ENCODE data around the gene NELL1. TPM values are rescaled to one million over a fixed set of nuclear protein-coding genes. Genes with fewer than 3 reads are reported as not detected.

The NELL1 gene
- total and polyA plus RNA-seq, 5 donors from 2014 or later, result not detected

GRCh38 chr11:21520244-21520643 lies 850.9 kb downstream of the NELL1 start:
- ATAC-seq (ENCODE audit: low read depth in 2 of 2) (no peak), DNase-seq (no peak)
- H3K4me1 ChIP-seq (ENCODE audit: control insufficient read depth, insufficient read depth, low read length, poor library complexity, severe bottlenecking), result no peaks in the 10 kb centered on the region
- H3K27ac ChIP-seq (ENCODE audit: insufficient read depth, low read length, poor library complexity, severe bottlenecking), result no peak overlapping the region
- no peaks in the 10 kb centered on the region for H3K36me3 ChIP-seq (ENCODE audit: control insufficient read depth, insufficient read depth, low read length)
- Mint-ChIP-seq H3K27me3 (no peaks in the 10 kb centered on the region), H3K36me3 (no peaks in the 10 kb centered on the region), H3K4me3 (no peak overlapping the region), H3K4me1 (peaks cover 0 to 4% (median 0%) of the 10 kb centered on the region in 4 donors), H3K9me3 (peaks cover 4 to 19% (median 9%) of the 10 kb centered on the region in 7 donors), H3K27ac (no peak overlapping the region)
- H3K9me3 ChIP-seq (ENCODE audit: control insufficient read depth in 2 of 2, low read length in 2 of 2), result peaks cover 0 to 9% of the 10 kb centered on the region in 2 experiments
- no peaks in the 10 kb centered on the region for H3K27me3 ChIP-seq (ENCODE audit: control insufficient read depth, insufficient read depth, low read length)
- H3K4me3 ChIP-seq (ENCODE audit: low read depth, low read length), result no peak overlapping the region

DNA sequence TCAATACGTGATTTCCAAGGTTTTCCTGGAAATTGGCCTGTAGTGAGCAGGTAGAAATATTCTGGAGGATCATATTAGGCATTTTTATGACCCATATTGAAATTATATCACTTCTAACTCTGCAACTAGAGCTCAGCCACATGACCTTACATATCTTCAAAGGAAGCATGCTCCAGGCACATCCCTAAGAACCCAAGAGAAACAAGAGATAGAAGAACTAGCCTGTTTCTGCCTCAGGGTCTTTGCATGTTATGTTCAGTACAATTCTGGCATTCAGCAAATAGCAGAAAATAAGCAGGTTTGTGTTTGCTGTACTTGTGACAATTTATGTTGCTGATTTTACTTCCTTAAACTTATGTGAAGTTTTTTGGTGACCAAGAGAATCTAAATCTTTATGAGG lies 859.8 kb downstream of the NELL1 start:
- no peak overlapping the region for H3K4me3 Mint-ChIP-seq
- H3K4me1 Mint-ChIP-seq, result no peaks in the 10 kb centered on the region
- Histone ChIP-seq H3K27ac (ENCODE audit: insufficient read depth, low read length, poor library complexity, severe bottlenecking) (no peak overlapping the region), H3K4me1 (ENCODE audit: control insufficient read depth, insufficient read depth, low read length, poor library complexity, severe bottlenecking) (no peaks in the 10 kb centered on the region), H3K9me3 (ENCODE audit: control insufficient read depth in 2 of 2, low read length in 2 of 2) (no peaks in the 10 kb centered on the region), H3K27me3 (ENCODE audit: control insufficient read depth, insufficient read depth, low read length) (no peaks in the 10 kb centered on the region), H3K4me3 (ENCODE audit: low read depth, low read length) (no peak overlapping the region), H3K36me3 (ENCODE audit: control insufficient read depth, insufficient read depth, low read length) (no peaks in the 10 kb centered on the region)
- no peak for DNase-seq
- no peak overlapping the region for H3K27ac Mint-ChIP-seq
- peaks cover 0 to 19% (median 4%) of the 10 kb centered on the region in 7 donors for H3K9me3 Mint-ChIP-seq
- no peaks in the 10 kb centered on the region for H3K27me3 Mint-ChIP-seq
- no peak for ATAC-seq (ENCODE audit: low read depth in 2 of 2)
- H3K36me3 Mint-ChIP-seq, result no peaks in the 10 kb centered on the region

GRCh38 chr11:21534288-21534687 lies 864.9 kb downstream of the NELL1 start:
- Histone ChIP-seq H3K36me3 (ENCODE audit: control insufficient read depth, insufficient read depth, low read length) (no peaks in the 10 kb centered on the region), H3K27me3 (ENCODE audit: control insufficient read depth, insufficient read depth, low read length) (no peaks in the 10 kb centered on the region), H3K4me1 (ENCODE audit: control insufficient read depth, insufficient read depth, low read length, poor library complexity, severe bottlenecking) (no peaks in the 10 kb centered on the region), H3K9me3 (ENCODE audit: control insufficient read depth in 2 of 2, low read length in 2 of 2) (no peaks in the 10 kb centered on the region), H3K4me3 (ENCODE audit: low read depth, low read length) (no peak overlapping the region), H3K27ac (ENCODE audit: insufficient read depth, low read length, poor library complexity, severe bottlenecking) (no peak overlapping the region)
- Mint-ChIP-seq H3K27me3 (no peaks in the 10 kb centered on the region), H3K27ac (no peak overlapping the region), H3K36me3 (no peaks in the 10 kb centered on the region), H3K4me3 (no peak overlapping the region), H3K4me1 (no peaks in the 10 kb centered on the region), H3K9me3 (peaks cover 0 to 7% (median 4%) of the 10 kb centered on the region in 7 donors)
- ATAC-seq (ENCODE audit: low read depth in 2 of 2) (no peak), DNase-seq (no peak)

DNA sequence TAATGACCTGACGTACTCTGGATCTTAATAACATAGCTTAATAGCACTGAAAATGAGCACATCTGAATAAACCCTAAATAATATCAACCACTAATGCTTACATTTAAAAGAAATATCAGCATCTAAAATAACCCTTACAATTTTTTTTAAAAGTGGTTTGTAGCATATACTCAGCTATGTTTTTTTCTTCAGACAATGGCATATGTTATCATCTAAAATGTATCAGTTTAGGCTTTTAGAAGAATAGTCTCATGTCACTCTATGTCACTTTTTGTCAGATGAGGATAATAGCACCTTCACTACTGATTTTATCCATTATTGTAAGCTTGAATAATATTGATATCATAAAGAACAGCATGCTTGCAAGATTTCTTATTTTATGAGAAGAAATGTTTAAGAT lies 868.6 kb downstream of the NELL1 start:
- Histone ChIP-seq H3K4me3 (ENCODE audit: low read depth, low read length) (no peak overlapping the region), H3K9me3 (ENCODE audit: control insufficient read depth in 2 of 2, low read length in 2 of 2) (no peaks in the 10 kb centered on the region), H3K27me3 (ENCODE audit: control insufficient read depth, insufficient read depth, low read length) (no peaks in the 10 kb centered on the region), H3K27ac (ENCODE audit: insufficient read depth, low read length, poor library complexity, severe bottlenecking) (no peak overlapping the region), H3K36me3 (ENCODE audit: control insufficient read depth, insufficient read depth, low read length) (no peaks in the 10 kb centered on the region), H3K4me1 (ENCODE audit: control insufficient read depth, insufficient read depth, low read length, poor library complexity, severe bottlenecking) (no peaks in the 10 kb centered on the region)
- no peak overlapping the region for H3K4me3 Mint-ChIP-seq
- no peaks in the 10 kb centered on the region for H3K36me3 Mint-ChIP-seq
- ATAC-seq (ENCODE audit: low read depth in 2 of 2) (no peak), DNase-seq (no peak)
- H3K4me1 Mint-ChIP-seq, result no peaks in the 10 kb centered on the region
- peaks cover 0 to 15% (median 4%) of the 10 kb centered on the region in 7 donors for H3K9me3 Mint-ChIP-seq
- H3K27ac Mint-ChIP-seq, result no peak overlapping the region
- H3K27me3 Mint-ChIP-seq, result no peaks in the 10 kb centered on the region

GRCh38 chr11:21541187-21541751 lies 871.9 kb downstream of the NELL1 start:
- DNase-seq, result no peak
- H3K27ac Mint-ChIP-seq, result no peak overlapping the region
- H3K4me3 Mint-ChIP-seq, result no peak overlapping the region

GRCh38 chr11:21543901-21544300 lies 874.5 kb downstream of the NELL1 start:
- no peak for ATAC-seq (ENCODE audit: low read depth in 2 of 2)
- H3K36me3 Mint-ChIP-seq, result no peaks in the 10 kb centered on the region
- Histone ChIP-seq H3K4me3 (ENCODE audit: low read depth, low read length) (no peak overlapping the region), H3K27me3 (ENCODE audit: control insufficient read depth, insufficient read depth, low read length) (no peaks in the 10 kb centered on the region), H3K27ac (ENCODE audit: insufficient read depth, low read length, poor library complexity, severe bottlenecking) (no peak overlapping the region), H3K4me1 (ENCODE audit: control insufficient read depth, insufficient read depth, low read length, poor library complexity, severe bottlenecking) (no peaks in the 10 kb centered on the region), H3K9me3 (ENCODE audit: control insufficient read depth in 2 of 2, low read length in 2 of 2) (peaks cover 0 to 3% of the 10 kb centered on the region in 2 experiments), H3K36me3 (ENCODE audit: control insufficient read depth, insufficient read depth, low read length) (no peaks in the 10 kb centered on the region)
- peaks cover 0 to 23% (median 4%) of the 10 kb centered on the region in 7 donors for H3K9me3 Mint-ChIP-seq
- H3K27me3 Mint-ChIP-seq, result no peaks in the 10 kb centered on the region
- no peaks in the 10 kb centered on the region for H3K4me1 Mint-ChIP-seq
- no peak for DNase-seq
- no peak overlapping the region for H3K4me3 Mint-ChIP-seq
- no peak overlapping the region for H3K27ac Mint-ChIP-seq

More at GRCh38 chr11:21541187-21541751, 871.9 kb downstream of the NELL1 start:
- H3K4me1 ChIP-seq (ENCODE audit: control insufficient read depth, insufficient read depth, low read length, poor library complexity, severe bottlenecking), result no peaks in the 10 kb centered on the region
- H3K9me3 ChIP-seq (ENCODE audit: control insufficient read depth in 2 of 2, low read length in 2 of 2), result peaks cover 0 to 3% of the 10 kb centered on the region in 2 experiments
- H3K27ac ChIP-seq (ENCODE audit: insufficient read depth, low read length, poor library complexity, severe bottlenecking), result no peak overlapping the region
- no peak for ATAC-seq (ENCODE audit: low read depth in 2 of 2)
- no peaks in the 10 kb centered on the region for H3K27me3 ChIP-seq (ENCODE audit: control insufficient read depth, insufficient read depth, low read length)
- H3K4me1 Mint-ChIP-seq, result no peaks in the 10 kb centered on the region
- H3K27me3 Mint-ChIP-seq, result no peaks in the 10 kb centered on the region
- H3K36me3 Mint-ChIP-seq, result no peaks in the 10 kb centered on the region
- peaks cover 0 to 15% (median 4%) of the 10 kb centered on the region in 7 donors for H3K9me3 Mint-ChIP-seq
- no peak overlapping the region for H3K4me3 ChIP-seq (ENCODE audit: low read depth, low read length)
- no peaks in the 10 kb centered on the region for H3K36me3 ChIP-seq (ENCODE audit: control insufficient read depth, insufficient read depth, low read length)

DNA sequence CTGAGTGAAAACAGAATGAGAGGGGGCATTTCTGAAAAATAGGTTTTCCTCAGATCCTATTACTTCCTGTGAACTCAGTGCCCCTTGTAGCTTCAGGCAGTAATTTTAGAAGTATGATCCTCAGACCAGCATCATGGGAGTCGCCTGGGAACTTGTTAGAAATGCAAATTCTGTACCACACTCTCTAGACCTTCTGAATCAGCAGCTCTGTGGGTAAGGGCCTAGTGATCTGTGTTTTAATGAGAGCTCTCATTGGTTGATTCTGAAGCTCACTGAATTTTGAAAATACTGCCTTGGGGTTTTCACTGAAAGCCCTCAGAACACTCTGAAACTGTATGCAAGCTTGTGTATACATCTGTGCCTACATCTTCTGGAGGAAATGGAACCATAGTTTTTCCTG lies 876.3 kb downstream of the NELL1 start:
- no peaks in the 10 kb centered on the region for H3K4me1 ChIP-seq (ENCODE audit: control insufficient read depth, insufficient read depth, low read length, poor library complexity, severe bottlenecking)
- Mint-ChIP-seq H3K36me3 (no peaks in the 10 kb centered on the region), H3K4me1 (no peaks in the 10 kb centered on the region), H3K27me3 (no peaks in the 10 kb centered on the region), H3K27ac (no peak overlapping the region), H3K9me3 (peaks cover 0 to 19% (median 4%) of the 10 kb centered on the region in 7 donors), H3K4me3 (no peak overlapping the region)
- H3K27me3 ChIP-seq (ENCODE audit: control insufficient read depth, insufficient read depth, low read length), result no peaks in the 10 kb centered on the region
- no peak for ATAC-seq (ENCODE audit: low read depth in 2 of 2)
- H3K9me3 ChIP-seq (ENCODE audit: control insufficient read depth in 2 of 2, low read length in 2 of 2), result peaks cover 0 to 3% of the 10 kb centered on the region in 2 experiments
- no peak overlapping the region for H3K4me3 ChIP-seq (ENCODE audit: low read depth, low read length)
- H3K27ac ChIP-seq (ENCODE audit: insufficient read depth, low read length, poor library complexity, severe bottlenecking), result no peak overlapping the region
- H3K36me3 ChIP-seq (ENCODE audit: control insufficient read depth, insufficient read depth, low read length), result no peaks in the 10 kb centered on the region
- no peak for DNase-seq

GRCh38 chr11:21546703-21547102 lies 877.3 kb downstream of the NELL1 start:
- Histone ChIP-seq H3K9me3 (ENCODE audit: control insufficient read depth in 2 of 2, low read length in 2 of 2) (peaks cover 0 to 3% of the 10 kb centered on the region in 2 experiments), H3K4me3 (ENCODE audit: low read depth, low read length) (no peak overlapping the region), H3K36me3 (ENCODE audit: control insufficient read depth, insufficient read depth, low read length) (no peaks in the 10 kb centered on the region), H3K27ac (ENCODE audit: insufficient read depth, low read length, poor library complexity, severe bottlenecking) (no peak overlapping the region), H3K4me1 (ENCODE audit: control insufficient read depth, insufficient read depth, low read length, poor library complexity, severe bottlenecking) (no peaks in the 10 kb centered on the region), H3K27me3 (ENCODE audit: control insufficient read depth, insufficient read depth, low read length) (no peaks in the 10 kb centered on the region)
- no peaks in the 10 kb centered on the region for H3K4me1 Mint-ChIP-seq
- H3K9me3 Mint-ChIP-seq, result peaks cover 0 to 19% (median 4%) of the 10 kb centered on the region in 7 donors
- ATAC-seq (ENCODE audit: low read depth in 2 of 2) (no peak), DNase-seq (no peak)
- H3K4me3 Mint-ChIP-seq, result no peak overlapping the region
- no peaks in the 10 kb centered on the region for H3K27me3 Mint-ChIP-seq
- H3K36me3 Mint-ChIP-seq, result no peaks in the 10 kb centered on the region
- H3K27ac Mint-ChIP-seq, result no peak overlapping the region
